Measurements from ENCODE around the gene DAPP1. TPM values are rescaled to one million over a fixed set of nuclear protein-coding genes. Genes with fewer than 3 reads are reported as not detected.
"Not testable (repeated sequence)": the region's sequence is repeated elsewhere in the genome, so short reads cannot be mapped to it uniquely, and the experiment has no call there.

DAPP1 gene
- total RNA-seq (10.1 TPM), polyA plus RNA-seq (ENCODE audit: insufficient read depth, low read depth, low replicate concordance) (0.34 TPM)
- long read RNA-seq, donor 1 = 0 reads
- long read RNA-seq, donor 2 = 0 reads
- long read RNA-seq, donor 3, partial matches to known transcripts = 16 of 107 reads
- long read RNA-seq, donor 3, other reads (novel, unspliced or antisense) = 91 of 107 reads
- long read RNA-seq, donor 4 = 0 reads
- long read RNA-seq, donor 5 = 0 reads
- long read RNA-seq, donor 6, partial matches to known transcripts = 0 of 1 reads
- long read RNA-seq, donor 6, other reads (novel, unspliced or antisense) = 0 of 1 reads
- long read RNA-seq, donor 7, transcript DAPP1-203 (9 exons, 1,440 nt) = major isoform, 6 of 6 reads
- long read RNA-seq, donor 7, partial matches to known transcripts = 0 of 6 reads
- long read RNA-seq, donor 7, other reads (novel, unspliced or antisense) = 0 of 6 reads
- long read RNA-seq, donor 8 = 0 reads
- long read RNA-seq, donor 9 = 0 reads
- long read RNA-seq, donor 10 = 0 reads

- Histone ChIP-seq H3K36me3 (ENCODE audit: control insufficient read depth in 2 of 3, insufficient read depth in 3 of 3, low read length in 3 of 3) (no peaks in the 10 kb centered on the region), H3K9ac (ENCODE audit: low read length in 3 of 3) (no peak within 1 kb of the TSS), H3K27me3 (ENCODE audit: control insufficient read depth, insufficient read depth, low read length) (no peaks in the 10 kb centered on the region), H3K9me3 (ENCODE audit: control insufficient read depth in 2 of 3, insufficient read depth in 1 of 3, low read length in 3 of 3) (no peaks in the 10 kb centered on the region), H3K27ac (ENCODE audit: low read depth in 2 of 2, low read length in 2 of 2) (no peak within 1 kb of the TSS), H3K4me3 (ENCODE audit: low read length in 3 of 3) (no peak within 1 kb of the TSS), H3K4me1 (ENCODE audit: control insufficient read depth in 2 of 3, insufficient read depth in 2 of 3, low read depth in 1 of 3, low read length in 3 of 3) (no peaks in the 10 kb centered on the region)
- FAIRE-seq (no peak), DNase-seq (peak; percentile 53 to 78 (median 61))
- intact Hi-C loops (cut with DNase I) = no loop called here
- no peak for TF ChIP-seq CTCF (IDR thresholded peaks at IDR 0.05; ENCODE audit: borderline replicate concordance, extremely low read depth, insufficient read depth)
Observed at GRCh38 chr4:99816545-99817308, at the start of gene DAPP1. DAPP1 (plus strand) TSS chr4:99816827; CDS start chr4:99816914, 87 bp downstream.

GRCh38 chr4:99770842-99771241, 45.8 kb upstream of the DAPP1 start:
- intact Hi-C loops (cut with DNase I); H3K9me3 ChIP-seq (ENCODE audit: control insufficient read depth in 2 of 3, insufficient read depth in 1 of 3, low read length in 3 of 3); DNase-seq; FAIRE-seq; H3K4me3 ChIP-seq (ENCODE audit: low read length in 3 of 3); H3K27ac ChIP-seq (ENCODE audit: low read depth in 2 of 2, low read length in 2 of 2); H3K9ac ChIP-seq (ENCODE audit: low read length in 3 of 3); H3K4me1 ChIP-seq (ENCODE audit: control insufficient read depth in 2 of 3, insufficient read depth in 2 of 3, low read depth in 1 of 3, low read length in 3 of 3); H3K27me3 ChIP-seq (ENCODE audit: control insufficient read depth, insufficient read depth, low read length); H3K36me3 ChIP-seq (ENCODE audit: control insufficient read depth in 2 of 3, insufficient read depth in 3 of 3, low read length in 3 of 3): not testable (repeated sequence)

GRCh38 chr4:99783940-99784339, 32.7 kb upstream of the DAPP1 start:
- H3K4me1 ChIP-seq (ENCODE audit: control insufficient read depth in 2 of 3, insufficient read depth in 2 of 3, low read depth in 1 of 3, low read length in 3 of 3) = no peaks in the 10 kb centered on the region
- FAIRE-seq (no peak), DNase-seq (no peak)
- H3K27ac ChIP-seq (ENCODE audit: low read depth in 2 of 2, low read length in 2 of 2) = no peak overlapping the region
- no peak overlapping the region for H3K9ac ChIP-seq (ENCODE audit: low read length in 3 of 3)
- H3K36me3 ChIP-seq (ENCODE audit: control insufficient read depth in 2 of 3, insufficient read depth in 3 of 3, low read length in 3 of 3) = no peaks in the 10 kb centered on the region
- no peaks in the 10 kb centered on the region for H3K9me3 ChIP-seq (ENCODE audit: control insufficient read depth in 2 of 3, insufficient read depth in 1 of 3, low read length in 3 of 3)
- no peak for TF ChIP-seq CTCF (IDR thresholded peaks at IDR 0.05; ENCODE audit: borderline replicate concordance, extremely low read depth, insufficient read depth)
- intact Hi-C loops (cut with DNase I) = no loop called here
- no peak overlapping the region for H3K4me3 ChIP-seq (ENCODE audit: low read length in 3 of 3)
- H3K27me3 ChIP-seq (ENCODE audit: control insufficient read depth, insufficient read depth, low read length) = no peaks in the 10 kb centered on the region

- no peak overlapping the region for H3K4me3 ChIP-seq (ENCODE audit: low read length in 3 of 3)
- intact Hi-C loops (cut with DNase I) = no loop called here
- no peak for DNase-seq
- no peak overlapping the region for H3K27ac ChIP-seq (ENCODE audit: low read depth in 2 of 2, low read length in 2 of 2)
- FAIRE-seq = no peak
- no peak overlapping the region for H3K9ac ChIP-seq (ENCODE audit: low read length in 3 of 3)
- H3K9me3 ChIP-seq (ENCODE audit: control insufficient read depth in 2 of 3, insufficient read depth in 1 of 3, low read length in 3 of 3) = no peaks in the 10 kb centered on the region
- TF ChIP-seq CTCF (IDR thresholded peaks at IDR 0.05; ENCODE audit: borderline replicate concordance, extremely low read depth, insufficient read depth) = no peak
- H3K27me3 ChIP-seq (ENCODE audit: control insufficient read depth, insufficient read depth, low read length) = no peaks in the 10 kb centered on the region
- no peaks in the 10 kb centered on the region for H3K36me3 ChIP-seq (ENCODE audit: control insufficient read depth in 2 of 3, insufficient read depth in 3 of 3, low read length in 3 of 3)
- no peaks in the 10 kb centered on the region for H3K4me1 ChIP-seq (ENCODE audit: control insufficient read depth in 2 of 3, insufficient read depth in 2 of 3, low read depth in 1 of 3, low read length in 3 of 3)
Observed at GRCh38 chr4:99784842-99785241, 31.8 kb upstream of the DAPP1 start.
